ENCODE measurements around the gene CDKL2.

Gene CDKL2

DNA sequence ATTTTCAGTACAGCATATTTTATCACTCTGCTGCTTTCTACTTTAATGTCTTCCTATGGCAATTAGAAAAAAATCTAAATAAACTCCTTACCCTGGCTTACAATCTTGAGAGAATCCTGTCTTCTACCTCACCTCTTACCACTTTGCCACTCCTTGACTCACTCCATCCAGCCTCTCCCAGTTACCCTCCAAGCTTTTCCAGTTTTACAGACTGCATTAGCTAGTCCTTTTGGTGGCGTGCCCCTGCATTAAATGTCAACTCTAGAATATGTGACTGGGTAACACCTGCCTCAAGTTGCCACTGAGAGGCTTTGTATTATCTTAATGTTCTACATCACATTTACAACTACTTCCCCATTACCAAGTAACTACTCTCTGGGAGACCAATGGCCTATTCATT, 7.5 kb upstream of the CDKL2 start:
- no peak for DNase-seq

DNA sequence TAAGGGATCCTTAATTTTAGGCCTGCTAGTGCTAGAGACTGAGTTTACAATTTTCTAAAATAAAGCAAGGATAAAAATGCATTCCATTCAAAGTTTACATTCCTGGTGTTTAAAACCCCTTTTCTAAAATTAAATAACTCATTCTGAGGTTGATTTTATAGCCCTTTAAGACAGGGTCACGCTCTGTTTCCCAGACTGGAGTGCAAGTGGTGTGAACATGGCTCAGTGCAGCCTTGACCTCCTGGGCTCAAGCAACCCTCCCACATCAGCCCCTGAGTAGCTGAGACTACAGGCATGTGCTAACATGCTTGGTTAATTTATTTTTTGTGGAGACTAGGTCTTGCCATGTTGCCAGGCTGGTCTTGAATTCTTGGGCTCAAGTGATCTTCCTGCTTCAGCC, 6.8 kb upstream of the CDKL2 start:
- DNase-seq, result no peak

DNA sequence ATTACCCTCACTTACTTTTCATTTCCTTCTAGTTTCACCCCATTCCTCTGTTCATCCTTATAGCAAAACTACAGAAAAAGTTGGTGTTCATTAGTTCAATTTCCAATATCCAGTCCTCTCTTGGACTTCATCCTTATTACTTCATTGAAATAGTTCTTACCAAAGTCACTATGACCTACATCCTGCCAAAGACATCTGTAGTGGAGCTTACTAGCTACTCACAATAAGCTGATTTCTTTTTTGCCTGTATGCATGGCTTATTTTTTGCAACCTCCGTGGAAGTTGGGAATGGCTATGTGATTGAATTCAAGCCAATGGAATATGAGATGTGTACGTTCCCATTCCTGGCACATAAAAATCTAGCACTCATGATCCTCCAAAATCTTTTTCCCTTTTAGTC, 4.6 kb upstream of the CDKL2 start:
- no peak for DNase-seq

DNA sequence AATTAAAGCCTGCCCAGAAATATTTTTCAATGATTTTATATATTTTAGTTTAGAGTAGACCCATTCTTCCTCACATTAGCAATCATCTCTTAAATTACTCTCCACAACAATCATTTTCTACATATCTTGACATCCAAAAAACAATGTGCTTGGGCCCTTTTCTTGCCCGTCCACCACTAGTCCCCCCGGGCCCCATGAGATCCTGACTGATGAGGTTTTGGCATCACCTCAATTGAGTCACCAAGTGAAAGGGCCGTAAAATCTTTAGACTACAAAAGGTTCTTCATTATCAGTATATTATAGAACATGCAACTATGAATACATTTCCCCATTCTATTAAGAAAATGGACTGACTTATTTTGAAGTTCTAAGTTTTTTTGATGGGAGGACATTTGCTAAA, 4.0 kb upstream of the CDKL2 start:
- no peak for DNase-seq

DNA sequence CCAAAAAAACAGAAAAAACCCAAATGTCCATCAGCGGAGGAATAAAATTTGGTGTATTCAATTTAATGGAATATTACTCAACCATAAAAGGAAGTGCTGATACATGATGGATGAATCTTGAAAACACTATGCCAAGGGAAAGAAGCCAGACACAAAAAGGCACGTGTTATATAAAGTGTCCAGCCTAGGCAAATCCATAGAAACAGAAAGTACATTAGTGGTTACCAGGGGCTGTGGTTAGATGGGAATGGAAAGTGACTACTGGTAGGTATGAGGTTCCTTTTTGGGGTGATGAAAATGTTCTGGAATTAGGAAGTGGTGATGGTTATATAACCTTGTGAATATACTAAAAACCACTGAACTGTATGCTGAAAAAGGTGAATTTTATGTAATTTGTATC, 3.5 kb upstream of the CDKL2 start:
- DNase-seq, result no peak

DNA sequence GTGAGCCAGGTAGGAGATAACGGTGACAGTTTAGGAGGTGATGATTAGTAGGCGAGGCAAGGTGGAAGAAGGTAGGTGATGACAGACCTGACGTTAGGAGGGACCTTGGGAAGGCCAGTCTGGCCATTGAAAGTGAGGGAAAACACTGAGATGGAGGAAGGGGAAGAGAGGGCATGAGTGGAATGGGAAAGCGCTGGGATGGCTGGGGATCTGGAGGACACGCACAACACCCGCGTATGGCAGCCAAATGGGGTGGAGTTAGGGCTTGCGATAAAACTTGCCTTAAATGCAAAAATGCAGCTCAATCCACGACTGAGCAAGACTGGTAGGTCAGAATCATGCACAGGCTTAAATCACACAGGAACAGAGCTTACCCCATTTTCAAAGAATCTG, 605 bp upstream of the CDKL2 start:
- no peak for DNase-seq

DNA sequence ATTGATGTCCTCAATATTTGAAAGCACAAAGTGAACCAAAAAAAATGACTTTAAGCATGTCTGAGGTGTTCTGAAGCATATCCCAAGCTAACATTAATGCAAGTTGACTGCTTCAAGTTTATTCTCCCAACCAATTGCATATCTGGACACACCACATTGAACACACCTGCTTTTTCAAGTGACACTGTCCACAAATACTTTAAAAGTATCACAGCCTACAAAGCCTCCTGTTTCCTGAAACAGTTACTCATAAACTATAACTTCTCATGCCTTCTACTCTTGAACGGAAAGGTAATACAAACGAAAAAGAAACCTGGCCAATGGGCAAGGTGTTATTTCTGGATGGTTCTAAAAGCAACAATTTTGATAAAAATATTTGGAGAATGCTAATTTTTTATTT, 1.1 kb downstream of the CDKL2 start:
- DNase-seq, result no peak

DNA sequence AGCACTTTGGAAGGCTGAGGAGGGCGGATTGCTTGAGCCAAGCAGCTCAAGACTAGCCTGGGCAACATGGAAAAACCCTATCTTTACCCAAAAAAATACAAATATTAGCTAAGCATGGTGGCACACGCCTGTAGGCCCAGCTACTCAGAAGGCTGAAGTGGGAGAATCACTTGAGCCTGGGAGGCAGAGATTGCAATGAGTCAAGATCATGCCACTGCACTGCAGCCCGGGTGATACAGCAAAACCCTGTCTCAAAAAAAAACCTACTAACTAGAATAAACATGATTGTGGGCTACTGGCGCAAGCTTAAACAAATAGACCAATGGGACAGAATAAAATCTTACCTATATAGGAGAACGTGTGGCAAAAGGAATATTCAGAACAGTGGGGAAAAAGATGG, 7.3 kb downstream of the CDKL2 start:
- DNase-seq, result no peak

DNA sequence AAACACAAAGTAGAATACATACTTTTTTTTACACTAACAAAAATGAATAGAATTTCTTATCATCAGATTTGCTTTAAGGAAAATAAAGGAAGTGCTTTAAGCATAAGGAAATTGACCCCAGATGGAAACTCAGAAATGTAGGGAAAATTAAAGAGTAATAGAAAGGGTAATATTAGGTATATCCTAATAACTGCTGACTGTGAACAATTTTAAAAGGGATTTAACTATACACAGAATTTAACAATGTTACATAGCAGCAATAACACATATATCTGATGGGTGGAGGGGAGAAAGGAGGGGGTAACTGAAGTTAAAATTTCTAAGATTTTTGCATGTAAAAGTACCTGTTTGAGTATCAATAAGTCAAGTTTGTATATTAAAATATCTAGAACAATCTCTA, 8.6 kb downstream of the CDKL2 start:
- no peak for DNase-seq

DNA sequence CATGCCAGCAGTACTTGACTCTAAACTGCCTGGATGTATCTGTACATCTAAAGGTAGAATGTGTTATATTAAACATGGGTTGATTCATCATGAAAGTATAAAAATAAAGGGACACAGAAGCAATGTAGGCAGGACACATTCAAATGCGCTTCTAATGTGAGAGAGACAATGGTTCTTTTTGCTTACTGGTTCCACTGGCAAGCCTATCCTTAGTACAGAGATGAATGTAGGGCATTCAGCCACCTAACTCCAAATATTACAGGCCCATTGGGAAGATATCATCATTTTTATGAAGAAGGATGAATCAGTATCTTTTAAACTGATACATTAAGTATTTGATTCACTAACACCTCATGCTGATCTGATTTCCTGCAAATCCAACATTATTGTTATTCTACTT, 18.0 kb downstream of the CDKL2 start:
- no peak for DNase-seq

DNA sequence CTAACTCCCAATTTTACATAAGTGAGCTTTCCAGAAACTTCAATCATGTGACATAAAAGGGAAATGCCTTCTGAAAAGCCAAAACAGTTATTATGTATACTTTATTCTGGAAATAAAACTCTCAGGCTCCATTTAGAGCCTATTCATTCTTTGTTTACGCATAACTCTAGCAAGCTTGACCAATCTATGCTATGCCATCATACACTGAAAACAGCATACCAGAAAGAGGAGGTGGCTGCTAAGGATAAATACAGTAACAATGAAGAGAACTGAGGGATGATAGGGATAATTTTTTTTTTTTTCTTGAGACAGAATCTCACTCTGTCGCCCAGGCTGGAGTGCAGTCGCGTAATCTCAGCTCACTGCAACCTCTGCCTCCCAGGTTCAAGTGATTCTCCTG, 24.4 kb downstream of the CDKL2 start:
- DNase-seq, result no peak

DNA sequence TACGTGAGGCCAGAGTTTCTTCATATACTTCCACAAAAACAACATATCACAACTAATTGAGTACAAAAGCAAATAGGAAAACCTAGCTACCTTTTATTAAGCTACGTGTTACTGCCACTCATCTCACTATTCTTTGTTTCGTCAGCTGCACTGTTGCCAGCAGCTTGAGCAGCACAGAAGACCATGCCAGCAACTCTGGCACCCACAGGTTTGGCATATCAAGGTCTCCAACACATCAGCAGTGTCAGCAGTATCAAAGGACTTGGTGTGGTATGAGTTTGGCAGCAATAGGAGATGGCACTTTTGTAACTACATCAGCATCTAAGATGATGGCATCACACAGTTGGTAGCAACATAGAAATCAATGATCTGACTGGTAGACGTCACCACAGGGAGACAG, 30.7 kb downstream of the CDKL2 start:
- no peak for DNase-seq

DNA sequence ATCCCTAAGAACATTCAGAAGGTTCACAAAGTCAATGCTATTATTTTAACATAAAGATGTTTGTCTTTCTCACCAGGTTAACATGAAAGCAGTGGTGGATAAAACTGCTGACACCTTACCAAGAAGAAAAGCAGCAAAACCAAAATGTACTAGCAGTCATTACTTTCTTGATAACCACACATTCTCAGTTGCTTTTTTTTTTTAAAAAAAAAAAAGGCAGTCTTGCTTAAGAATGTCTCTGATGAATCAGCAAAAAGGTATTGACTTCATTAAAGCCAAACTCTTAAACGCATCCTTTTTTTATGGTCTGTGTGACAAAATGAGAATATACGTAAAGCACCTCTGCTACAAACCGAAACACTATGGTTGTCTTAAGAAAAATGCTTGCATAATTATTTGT, 31.9 kb downstream of the CDKL2 start:
- no peak for DNase-seq

DNA sequence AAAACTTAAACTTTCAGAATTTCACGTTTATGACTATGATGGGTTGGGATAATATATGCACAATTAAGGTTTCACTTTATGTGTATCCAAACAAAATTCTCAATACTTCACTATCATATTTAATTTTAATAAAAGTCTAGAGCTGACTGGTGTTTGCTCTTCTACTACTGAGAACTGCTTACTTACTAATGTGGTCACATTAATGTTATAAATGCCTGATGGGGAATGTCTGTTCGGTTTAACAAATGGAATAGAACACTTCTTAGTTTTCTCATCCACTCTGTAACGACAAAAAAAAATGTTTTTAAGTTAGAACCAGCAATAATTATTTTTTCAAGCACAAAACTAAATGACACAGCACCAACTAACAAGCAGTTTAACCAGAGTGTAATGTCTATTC, 34.3 kb downstream of the CDKL2 start:
- no peak for DNase-seq

DNA sequence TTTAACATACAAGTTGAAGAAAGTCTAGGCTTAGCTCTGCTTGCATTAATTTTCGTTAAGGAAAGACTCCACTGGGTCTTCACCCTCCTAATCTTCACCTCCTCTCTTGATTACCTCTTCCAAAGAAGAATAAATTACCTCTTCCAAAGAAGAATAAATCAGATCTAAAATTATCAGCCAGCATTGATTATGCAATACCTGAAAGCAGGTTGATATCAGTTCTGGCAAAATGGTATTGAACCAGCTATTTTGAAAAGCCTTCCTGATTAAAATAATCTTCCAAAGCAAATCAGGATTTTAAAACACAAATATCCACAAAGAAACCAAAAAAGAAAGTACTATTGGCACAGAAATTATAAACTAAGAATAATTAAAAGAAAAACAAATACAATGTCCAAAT, 36.9 kb downstream of the CDKL2 start:
- DNase-seq, result no peak

DNA sequence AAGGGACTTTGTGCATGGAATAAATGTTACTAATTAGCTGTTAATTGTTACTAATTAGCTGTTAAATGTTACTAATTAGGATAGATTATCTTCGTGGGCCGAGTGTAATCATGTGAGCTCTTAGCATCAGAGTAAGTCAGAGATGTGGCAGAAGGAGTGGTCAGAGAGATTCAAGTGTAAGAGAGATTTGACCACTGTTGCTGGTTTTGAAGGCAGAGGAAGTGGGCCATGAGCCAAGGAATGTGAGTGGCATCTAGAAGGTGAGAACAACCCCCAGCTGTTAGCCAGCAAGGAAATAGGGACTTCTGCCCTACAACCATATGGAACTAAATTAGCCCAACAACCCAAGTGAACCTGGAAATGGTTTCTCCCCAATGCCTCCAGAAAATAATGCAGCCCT, 46.3 kb downstream of the CDKL2 start:
- no peak for DNase-seq

DNA sequence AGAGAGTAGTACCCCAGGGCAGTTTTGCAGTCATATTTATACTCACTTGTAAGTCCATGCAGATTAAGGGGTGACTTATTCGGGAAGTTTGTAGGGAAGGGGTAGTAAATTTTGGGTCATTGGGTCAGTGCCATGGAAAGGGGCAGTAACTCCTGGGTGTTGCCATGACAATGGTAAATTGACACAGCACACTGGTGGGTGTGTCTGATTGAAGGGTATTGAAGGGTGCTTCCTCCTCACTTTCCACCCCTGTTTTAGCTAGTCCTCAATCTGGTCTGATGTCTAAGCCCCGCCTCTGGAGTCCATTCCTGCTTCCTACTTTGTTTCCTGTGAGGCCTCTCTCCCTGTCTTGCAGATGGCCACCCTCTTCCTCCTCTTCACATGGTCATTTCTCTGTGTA, 62.6 kb downstream of the CDKL2 start:
- DNase-seq, result no peak

DNA sequence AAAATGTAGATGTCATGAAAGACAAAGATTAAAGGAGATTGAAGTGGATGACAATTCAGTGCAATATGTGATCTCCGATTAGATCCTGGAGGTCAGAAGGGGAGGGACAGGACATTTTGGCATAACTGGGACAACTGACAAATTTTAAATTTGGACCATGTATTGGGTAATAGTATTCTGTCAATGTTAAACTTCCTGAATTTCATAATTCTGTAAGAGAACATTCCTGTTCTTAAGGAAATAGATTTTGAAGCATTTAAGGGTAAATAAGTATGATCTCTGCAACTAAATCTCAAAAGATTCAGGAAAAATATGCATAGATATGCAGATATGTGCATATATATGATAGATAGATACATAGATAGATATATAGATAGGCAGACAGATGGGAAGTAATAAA, 63.4 kb downstream of the CDKL2 start:
- no peak for DNase-seq

DNA sequence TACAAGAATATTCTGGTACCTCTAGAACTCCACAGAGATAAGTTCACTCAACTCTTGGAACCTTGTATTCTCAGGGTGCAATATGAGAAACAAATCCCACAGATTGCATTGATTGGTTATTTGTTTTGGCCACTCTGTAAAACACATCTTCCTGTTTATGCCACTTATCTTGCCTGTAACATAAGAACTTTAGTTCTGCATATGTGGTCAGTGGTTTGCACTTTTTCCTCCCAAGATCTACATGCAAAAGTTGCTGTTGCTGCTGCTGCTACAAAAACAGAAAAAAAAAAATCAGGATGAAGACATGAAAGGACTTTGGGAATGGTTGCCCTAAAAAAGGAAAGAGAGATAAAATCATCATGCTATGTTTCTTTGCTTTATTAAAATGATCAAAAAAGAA, 64.8 kb downstream of the CDKL2 start:
- no peak for DNase-seq

DNA sequence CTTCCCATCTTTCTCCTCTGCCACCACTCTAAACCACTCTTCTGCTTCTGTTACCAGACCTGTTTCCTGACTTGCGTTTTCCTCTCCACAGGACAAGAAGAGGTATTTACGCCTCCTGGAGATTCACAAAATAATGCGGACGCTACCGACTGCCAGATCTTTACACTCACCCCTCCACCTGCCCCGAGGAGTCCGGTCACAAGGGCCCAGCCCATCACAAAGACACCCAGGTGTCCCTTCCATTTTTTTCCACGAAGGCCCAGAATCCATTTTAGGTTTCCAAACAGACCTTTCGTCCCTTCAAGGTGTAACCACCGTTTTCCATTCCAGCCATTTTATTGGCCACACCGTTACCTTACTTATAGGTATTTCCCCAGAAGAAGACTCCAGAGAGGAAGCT, 66.3 kb downstream of the CDKL2 start:
- DNase-seq, result no peak

DNA sequence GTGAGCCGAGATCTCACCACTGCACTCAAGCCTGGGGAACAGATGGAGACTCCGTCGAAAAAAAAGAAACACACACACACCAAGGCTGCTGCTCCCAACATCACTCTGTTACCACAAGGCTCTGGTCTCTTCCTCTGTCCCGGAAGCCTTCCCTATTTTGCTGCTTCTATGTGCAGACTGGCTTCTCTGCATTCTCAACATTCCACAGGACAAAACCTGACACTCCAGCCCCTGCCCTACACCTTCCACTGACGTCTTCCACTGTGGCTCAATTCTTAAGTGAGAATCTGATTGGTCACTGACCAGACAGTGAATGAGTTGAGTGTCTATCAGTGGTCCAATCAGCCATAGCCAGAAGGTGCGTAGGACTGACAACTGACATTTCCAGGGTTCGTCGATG, 68.5 kb downstream of the CDKL2 start:
- no peak for DNase-seq

DNA sequence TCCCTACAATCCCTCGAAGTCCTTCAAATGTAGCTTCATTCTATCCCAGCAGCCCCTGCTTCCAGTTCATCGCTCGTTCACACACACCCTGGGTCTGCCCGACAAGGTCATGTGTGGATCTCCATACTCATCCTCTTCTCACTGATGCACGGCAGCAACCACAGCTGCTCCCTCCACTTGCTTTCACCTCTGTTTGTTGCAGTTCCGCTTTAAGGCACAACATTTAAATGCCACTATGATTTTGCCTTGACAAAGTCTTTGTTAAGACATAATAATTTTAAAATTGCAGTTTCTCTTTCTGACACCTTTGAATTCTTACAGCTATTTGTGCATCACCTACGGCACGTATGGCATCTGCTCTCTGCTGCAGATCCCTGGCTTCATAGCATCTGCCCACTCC, 72.6 kb downstream of the CDKL2 start:
- no peak for DNase-seq

DNA sequence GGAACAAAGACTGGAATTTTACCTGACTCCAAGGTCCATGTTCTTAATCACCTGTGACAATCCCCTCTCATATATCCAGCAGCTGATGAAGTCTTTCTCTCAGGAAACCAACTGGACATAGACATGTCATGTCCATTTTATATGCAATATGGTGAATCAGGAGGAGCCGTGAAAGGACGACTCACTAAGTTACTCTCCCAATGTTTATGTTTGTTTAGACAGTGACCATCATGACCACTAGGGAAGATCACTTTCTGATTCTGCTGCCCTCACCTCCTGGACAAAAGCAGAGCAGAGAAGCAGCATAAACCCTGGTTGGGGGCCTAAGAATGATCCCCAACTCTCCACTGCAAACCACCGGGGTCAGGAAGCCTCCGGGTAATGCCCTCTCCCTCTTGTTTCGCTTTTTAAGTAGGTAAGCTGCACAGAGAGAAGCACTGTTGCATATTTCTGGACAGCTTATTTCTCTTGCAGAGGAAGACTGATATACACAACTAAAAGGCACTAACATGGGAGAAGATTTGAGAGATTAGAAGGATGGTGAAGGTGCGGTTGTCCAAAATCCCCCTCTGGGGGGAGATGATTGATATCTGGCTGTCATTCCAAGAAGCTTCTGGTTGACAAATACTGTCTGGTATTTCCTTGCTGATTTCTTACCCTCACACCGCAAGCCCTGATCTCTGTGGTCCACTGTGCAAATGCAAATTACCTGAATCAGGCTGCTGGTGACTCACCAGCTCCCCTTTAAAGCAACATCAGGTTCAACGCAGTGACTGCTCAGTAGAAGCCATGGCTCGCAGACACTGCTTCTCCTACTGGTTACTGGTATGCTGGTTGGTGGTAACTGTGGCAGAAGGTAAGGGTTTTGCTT, 74.8 kb downstream of the CDKL2 start, which contains the start of gene ODAPH:
Gene ODAPH (plus strand): TSS at position 773 of the 871 bp plus-strand sequence. CDS start 17 bp downstream, at position 790.
- DNase-seq, result no peak

DNA sequence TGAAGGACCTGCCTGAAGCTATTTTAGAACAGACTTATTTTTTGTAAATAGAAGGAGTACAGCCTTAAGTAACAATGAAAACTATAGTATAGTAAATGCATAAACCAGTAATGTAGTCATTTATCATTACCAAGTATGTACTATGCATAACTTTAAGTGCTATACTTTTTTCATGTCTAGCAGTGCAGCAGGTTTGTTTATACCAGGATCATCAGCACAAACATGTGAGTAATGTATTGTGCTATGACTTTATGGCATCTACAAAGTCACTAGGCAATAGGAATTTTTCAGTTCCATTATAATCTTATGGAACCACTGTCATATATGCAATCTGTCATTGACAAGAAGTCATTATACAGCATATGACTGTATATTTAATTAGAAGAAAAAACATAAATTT, 77.9 kb downstream of the CDKL2 start:
- DNase-seq, result no peak

DNA sequence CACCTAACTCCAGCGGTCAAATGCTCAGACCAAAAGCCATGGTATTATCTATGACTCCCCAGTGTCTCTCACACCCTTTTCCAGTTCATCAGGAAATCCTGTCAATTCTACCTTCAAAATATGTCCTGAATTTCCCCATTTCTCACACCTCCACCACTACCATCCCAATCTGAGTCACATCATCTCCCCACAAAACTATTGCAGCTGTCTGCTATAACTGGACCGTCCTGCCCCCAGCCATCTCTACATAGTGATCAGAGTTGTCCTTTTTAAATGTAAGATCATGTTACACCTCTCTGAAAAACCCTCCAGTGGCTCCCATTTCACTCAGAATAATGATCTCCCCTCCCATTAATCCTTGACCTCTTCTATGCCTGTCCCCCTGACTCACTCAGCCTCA, 81.3 kb downstream of the CDKL2 start:
- no peak for DNase-seq
